Ammon's horn (tissue), 1 donor: ENCODE results near the gene ALPG.
"Not testable (repeated sequence)": the region's sequence is repeated elsewhere in the genome, so short reads cannot be mapped to it uniquely, and the experiment has no call there.

Source experiments
- DNase-seq: peaks from one replicate; pipeline ENCODE4 v3.0.0-alpha.2; 2016; ENCODE audit warnings: low spot score

The ALPG gene

DNA sequence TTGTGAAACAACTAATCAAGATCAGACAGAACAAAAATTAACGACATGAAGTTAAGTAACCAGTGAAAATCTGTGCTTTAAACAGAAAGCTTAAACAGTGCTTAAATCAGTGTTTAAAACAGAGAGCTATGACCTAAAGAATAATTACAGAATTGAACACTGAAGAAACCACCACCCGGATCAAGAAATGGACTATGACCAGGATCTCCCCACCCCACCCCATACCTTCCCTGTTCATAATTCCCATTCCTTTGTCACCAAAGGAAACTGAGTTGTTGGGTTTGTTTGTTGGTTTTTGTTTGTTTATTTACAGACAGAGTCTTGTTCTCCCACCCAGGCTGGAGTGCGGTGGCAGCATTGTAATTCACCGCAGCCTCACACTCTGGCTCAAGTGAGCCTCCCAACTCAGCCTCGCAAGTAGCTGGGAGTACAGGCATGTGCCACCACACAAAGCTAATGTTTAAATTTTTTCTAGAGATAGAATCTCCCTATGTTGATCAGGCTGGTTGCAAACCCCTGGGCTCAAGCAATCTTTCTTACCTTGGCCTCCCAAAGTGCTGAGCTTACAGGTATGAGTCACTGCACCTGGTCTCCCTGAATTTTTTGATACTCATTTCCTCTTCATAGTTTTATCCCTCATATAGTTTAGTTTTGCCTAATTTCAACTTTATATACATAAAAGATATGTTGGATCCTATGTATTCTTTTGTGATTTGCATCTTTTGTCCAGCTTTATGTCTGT lies 8.2 kb upstream of the ALPG start:
- DNase-seq, result no peak

DNA sequence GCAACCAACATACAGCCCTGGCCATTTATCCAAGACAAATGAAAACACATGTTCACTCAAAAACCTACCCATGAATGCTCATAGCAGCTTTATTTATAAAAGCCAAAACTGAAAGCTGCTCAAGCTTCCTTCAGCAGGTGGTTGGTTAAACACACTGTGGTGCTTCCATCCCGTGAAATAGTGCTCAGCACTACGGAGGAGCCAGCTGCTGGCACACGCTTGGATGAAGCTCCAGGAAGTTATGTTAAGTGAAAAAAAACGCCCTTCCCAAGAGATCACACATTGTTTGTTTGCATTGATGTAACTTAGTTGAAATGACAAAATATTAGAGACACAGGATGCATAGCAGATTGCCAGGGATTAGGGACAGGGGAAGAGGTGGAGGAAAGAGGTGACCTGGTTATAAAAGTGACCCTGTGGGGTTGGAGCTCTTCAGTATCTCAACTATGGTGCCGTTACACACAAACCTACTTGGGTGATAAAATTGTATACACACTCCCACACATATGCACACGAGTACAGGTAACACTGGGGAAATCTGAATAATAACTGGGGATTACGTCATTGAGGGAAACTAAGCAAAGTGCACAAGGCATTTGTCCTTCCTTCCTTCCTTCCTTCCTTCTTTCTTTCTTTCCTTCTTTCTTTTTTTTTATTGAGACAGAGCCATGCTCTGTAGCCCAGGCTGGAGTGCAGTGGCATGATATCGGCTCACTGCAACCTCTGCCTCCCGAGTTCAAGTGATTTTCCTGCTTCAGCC lies 6.2 kb upstream of the ALPG start:
- DNase-seq, result no peak

DNA sequence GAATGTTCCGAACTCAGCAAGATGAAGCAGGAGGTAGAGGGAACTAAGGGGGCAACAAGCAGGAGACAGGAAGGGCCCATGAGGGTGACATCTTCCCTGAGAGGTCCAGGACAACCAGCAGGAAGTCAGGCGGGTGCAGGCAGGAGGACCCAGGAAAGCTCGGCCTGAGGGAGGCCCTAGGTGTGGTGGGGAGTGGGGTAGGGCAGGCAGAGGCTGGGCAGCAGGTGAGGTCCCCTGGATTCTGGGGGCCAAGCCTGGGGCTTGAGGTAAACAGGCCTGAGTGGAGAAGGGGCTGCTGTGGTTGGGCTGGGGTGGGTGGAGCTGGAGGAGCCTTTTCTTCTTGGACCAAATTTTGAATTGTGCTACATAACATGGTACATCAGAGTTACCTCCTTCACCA lies 4.1 kb upstream of the ALPG start:
- DNase-seq, result no peak

- DNase-seq, result no peak
These were observed 617 bp upstream of the ALPG start for GRCh38 chr2:232405943-232406510.

- DNase-seq, result not testable (repeated sequence)
These were observed 945 bp downstream of the ALPG start for GRCh38 chr2:232407428-232408150.

- DNase-seq, result not testable (repeated sequence)
These were observed 1.6 kb downstream of the ALPG start for GRCh38 chr2:232408269-232408668.

GRCh38 chr2:232409617-232410016 lies 3.0 kb downstream of the ALPG start:
- DNase-seq, result not testable (repeated sequence)

- no peak for DNase-seq
These were observed 3.7 kb downstream of the ALPG start for GRCh38 chr2:232410238-232410900.

- no peak for DNase-seq
These were observed 5.4 kb downstream of the ALPG start for GRCh38 chr2:232411901-232412629.

DNA sequence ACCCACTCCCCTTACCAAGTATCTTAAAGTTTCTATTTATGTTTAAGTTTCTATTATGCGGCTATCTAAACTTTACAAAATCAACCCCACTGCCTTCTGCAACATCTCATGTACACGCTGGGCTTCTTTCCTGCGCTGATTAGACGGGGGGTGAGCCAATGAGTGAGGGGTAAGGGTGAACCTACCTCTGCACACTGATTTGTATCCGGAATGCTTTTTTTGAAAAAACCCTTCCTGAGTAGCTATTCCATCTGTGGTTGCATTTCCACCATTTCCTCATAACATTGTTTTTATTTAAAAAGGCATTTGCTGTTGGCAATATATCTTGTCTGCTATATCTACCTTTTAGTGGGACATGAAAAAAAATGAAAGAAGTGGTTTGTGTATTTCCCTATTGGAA lies 6.3 kb downstream of the ALPG start:
- no peak for DNase-seq

DNA sequence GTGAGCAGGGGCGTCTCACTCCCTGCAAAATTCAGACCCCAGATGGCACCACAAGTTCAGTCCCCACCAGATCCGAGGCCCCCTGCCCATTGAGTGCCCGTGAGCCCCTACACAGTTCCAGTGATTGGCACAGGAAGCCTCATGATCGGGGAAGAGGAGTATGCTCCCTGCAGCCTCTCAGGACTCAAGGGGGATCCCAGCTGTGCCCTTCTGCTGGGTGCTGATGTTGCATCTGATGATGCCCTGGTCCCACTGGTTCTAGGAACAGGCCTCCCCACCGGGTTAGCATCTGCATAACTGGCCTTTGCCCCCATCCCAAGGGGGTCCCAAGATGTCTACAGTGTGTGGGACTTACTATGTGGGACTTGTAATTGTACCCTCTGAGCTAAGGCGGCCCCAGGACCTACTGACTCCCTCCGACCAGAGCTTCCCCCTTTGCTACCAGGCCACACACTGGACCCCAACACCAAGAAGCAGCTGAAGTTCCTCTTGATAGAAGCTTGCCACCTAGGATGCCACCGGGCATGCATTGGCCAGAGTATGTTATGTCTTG lies 8.6 kb downstream of the ALPG start:
- no peak for DNase-seq

GRCh38 chr2:232415736-232416520 lies 9.3 kb downstream of the ALPG start:
- DNase-seq, result no peak

DNA sequence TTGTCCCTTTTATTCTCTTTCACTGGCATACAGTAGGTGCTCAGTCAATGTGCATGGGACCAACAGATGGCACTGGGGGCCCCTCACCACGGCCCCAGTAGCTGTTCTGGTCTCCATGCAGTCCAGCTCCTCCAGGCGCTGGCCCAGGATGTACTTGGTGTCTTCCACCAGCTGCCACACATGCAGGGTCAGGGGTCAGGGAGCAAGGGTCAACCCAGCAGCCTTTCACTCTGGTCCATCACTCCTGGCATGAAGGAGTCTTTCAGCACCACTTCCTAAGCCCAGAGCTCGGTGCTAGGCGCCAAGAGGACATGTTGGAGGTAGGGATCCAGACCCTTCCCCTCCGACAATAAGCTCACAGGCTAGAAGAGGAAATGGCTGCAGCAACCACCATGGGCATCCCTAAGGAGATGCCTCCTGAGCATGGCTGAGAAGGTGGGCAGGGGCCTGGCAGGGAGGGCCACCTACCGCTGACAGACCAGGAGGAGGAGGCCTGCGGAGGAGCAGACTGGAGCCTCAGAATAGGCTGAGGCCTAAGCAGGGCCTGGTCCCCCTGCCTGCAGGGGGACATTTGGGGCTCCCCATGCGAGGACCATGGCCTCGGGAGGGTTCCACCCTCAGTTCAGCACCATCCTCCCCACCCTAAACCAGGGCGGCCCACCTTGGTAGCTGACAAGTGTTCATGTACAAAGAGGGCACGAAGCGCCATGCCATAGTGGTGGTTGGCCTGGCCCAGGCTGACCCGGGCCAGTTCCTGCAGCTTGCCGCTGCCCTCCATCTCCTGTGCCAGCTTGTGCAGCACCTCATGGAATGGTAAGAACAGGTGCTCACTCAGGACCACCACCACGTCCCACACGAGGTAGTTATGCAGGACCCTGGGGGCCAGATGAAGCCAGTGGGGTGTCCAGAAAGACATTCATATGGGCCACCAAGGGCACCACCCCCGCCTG lies 10.2 kb downstream of the ALPG start:
- DNase-seq, result no peak

DNA sequence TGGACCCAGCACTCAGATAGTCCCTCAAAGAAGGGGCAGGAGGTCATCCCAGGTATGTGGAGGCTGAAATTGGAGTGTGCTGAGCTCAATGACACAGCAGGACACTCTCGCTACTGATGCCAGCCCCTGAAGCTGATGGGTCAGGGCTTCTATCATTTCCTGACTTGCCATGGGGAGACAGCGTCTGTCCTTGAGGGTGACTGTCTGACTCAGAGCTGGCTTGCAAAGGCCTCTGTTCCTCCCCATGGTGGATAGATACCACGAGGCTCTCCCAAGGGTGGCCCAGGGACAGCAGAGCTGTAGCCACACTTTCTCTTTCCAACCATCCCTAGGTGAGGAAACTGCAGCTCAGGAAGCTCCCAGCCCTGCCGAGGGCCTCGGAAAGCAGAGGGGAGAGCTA lies 10.8 kb downstream of the ALPG start:
- DNase-seq, result no peak

DNA sequence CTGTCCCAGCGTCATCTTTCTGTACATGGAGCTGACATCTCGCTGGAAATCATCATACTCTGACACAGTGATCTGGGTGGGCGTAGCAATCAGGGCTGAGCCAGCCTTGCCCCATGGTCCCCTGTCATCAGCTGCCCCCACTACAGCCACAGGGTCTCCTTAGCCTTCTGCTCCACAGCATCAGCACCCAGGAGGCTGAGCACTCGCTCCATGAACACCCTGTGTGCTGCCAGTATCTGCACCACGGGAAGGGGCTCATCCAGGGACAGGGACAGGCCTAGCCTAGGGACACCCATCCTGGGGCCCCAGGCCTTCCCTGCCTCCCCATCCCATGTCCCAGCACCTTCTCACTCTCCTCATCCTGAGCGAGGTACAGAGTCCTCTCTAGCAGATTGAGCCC lies 11.4 kb downstream of the ALPG start:
- no peak for DNase-seq

DNA sequence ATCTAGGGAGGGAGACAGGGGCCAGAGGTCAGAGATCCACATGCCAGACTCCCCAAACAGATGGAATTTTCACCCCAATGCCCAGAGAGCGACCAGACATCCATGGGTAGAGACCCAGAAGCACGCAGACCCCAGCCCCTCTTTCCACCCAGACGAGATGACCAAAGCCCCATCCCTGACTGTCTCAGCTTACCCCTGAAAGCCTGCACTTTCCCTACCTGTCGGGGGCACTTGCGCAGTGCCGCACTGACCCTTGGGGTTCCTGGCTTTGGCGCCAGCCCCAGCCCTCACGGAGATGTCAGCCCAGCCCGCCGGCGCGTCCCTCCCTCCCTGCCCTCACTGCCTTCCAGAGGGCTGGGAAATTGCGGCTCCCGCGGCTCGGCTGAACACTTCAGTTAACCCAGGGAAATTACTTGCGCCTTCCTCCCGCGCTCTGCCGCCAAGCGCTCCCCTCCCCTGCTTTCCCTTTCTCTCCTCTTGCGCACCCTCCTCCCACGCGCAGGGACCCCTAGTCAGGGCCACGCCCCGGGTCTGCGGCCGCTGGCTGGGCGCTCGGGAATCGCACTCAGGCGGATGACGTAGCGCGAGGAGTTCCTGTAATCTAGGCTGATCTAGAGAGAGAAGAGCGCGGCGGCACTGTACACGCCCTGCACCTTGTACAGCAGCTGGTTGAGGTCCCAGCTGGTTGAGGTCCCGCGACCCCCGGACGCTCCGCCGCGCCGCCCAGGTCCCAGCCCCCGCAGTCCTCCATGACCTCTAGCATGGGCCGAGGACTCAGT lies 12.0 kb downstream of the ALPG start:
- no peak for DNase-seq

DNA sequence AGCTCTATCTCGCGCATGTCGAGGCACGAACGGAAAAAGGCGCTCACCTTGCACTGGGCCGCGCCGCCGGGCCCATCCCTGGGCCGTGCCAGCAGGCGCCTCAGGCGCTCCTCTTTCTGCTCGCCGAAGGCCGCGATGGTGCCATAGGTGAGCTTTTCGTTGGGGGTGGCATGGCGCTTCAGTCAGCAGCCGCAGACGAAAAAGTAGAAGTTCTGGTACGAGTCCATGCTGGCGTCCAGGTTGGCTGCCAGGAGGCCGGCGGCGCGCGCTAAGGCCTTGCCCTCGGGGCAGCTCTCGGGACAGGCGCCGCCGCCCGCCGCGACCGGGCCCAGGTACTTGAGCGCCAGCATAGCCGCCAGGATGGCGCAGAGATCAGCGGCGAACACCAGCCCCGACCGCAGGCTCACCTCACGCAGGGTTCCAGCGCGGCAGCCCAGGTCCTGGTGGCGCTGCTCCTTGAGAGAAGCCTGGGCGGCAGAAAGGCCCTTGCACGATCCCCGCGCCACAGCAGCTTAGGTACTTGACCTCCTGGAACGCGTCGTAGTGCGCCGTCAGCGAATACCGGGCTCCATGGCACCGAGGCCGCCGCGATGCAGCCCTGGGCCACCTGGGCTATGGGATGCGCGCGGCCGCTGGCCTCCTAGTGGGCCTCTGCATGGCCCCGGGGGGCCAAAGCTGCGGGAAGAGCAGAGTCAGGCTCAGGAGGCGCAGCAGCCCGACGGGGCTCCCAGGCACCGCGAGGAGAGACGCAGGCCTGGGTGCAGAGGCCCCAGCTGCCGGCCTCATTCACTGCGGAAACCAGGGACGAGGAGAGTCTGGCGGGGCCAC lies 12.8 kb downstream of the ALPG start:
- DNase-seq, result no peak
